GM21723 (cell line): ENCODE data around the gene MXRA7.
A peak's percentile ranks its signal among the peaks of the same experiment; 100 is the strongest.
"Not testable (repeated sequence)": the region's sequence is repeated elsewhere in the genome, so short reads cannot be mapped to it uniquely, and the experiment has no call there.

Experiments used
- ATAC-seq: cut with Tn5 transposase; IDR thresholded peaks from one replicate; pipeline ENCODE4 v1.9.1; 2021; ENCODE audit warnings: mild to moderate bottlenecking, moderate library complexity; ENCODE audit not compliant: unreplicated experiment

Gene MXRA7

GRCh38 chr17:76735586-76736348 is 25.0 kb upstream of the MXRA7 start:
- no peak for ATAC-seq

- no peak for ATAC-seq
Observed at GRCh38 chr17:76735006-76735405, 24.2 kb upstream of the MXRA7 start.

- no peak for ATAC-seq
Observed at GRCh38 chr17:76734080-76734840, 23.5 kb upstream of the MXRA7 start.

- ATAC-seq = no peak
Observed at GRCh38 chr17:76733618-76733957, 22.8 kb upstream of the MXRA7 start.

- no peak for ATAC-seq
Observed at GRCh38 chr17:76732734-76733617, 22.2 kb upstream of the MXRA7 start.

- ATAC-seq = not testable (repeated sequence)
Observed at GRCh38 chr17:76731800-76732733, 21.3 kb upstream of the MXRA7 start.

- no peak for ATAC-seq
Observed at GRCh38 chr17:76727745-76728456, 17.1 kb upstream of the MXRA7 start.

- peak; percentile 52 for ATAC-seq
Observed at GRCh38 chr17:76726776-76727718, 16.3 kb upstream of the MXRA7 start, which contains the start of gene METTL23. METTL23 (plus strand) TSS chr17:76726839; CDS start chr17:76729711, 2,872 bp downstream.

- ATAC-seq = peak; percentile 71
Observed at GRCh38 chr17:76726231-76726775, 15.5 kb upstream of the MXRA7 start, which contains the start of gene JMJD6. JMJD6 (minus strand) TSS chr17:76726606; CDS start chr17:76726475, 131 bp downstream.

GRCh38 chr17:76725580-76726230 is 14.9 kb upstream of the MXRA7 start:
- ATAC-seq = peak; percentile 25

GRCh38 chr17:76723812-76724211 is 13.0 kb upstream of the MXRA7 start:
- no peak for ATAC-seq

- ATAC-seq = not testable (repeated sequence)
Observed at GRCh38 chr17:76722977-76723376, 12.2 kb upstream of the MXRA7 start.

GRCh38 chr17:76722279-76722678 is 11.5 kb upstream of the MXRA7 start:
- no peak for ATAC-seq

- no peak for ATAC-seq
Observed at GRCh38 chr17:76721463-76721862, 10.7 kb upstream of the MXRA7 start.

GRCh38 chr17:76720941-76721340 is 10.2 kb upstream of the MXRA7 start:
- ATAC-seq = no peak

- ATAC-seq = no peak
Observed at GRCh38 chr17:76720211-76720610, 9.4 kb upstream of the MXRA7 start.

- ATAC-seq = no peak
Observed at GRCh38 chr17:76718516-76718915, 7.8 kb upstream of the MXRA7 start.

- no peak for ATAC-seq
Observed at GRCh38 chr17:76716839-76717215, 6.1 kb upstream of the MXRA7 start.
